IMR-90 (cell line): ENCODE results near the gene CACNA1I. TPM values are rescaled to one million over a fixed set of nuclear protein-coding genes. Genes with fewer than 3 reads are reported as not detected.

Experiments used
- ATAC-seq: fragments of 200-7000 bp; cut with Tn5 transposase; 2 replicates; pipeline ENCODE4 v1.9.1; 2020; ENCODE audit warnings: low read depth, mild to moderate bottlenecking, moderate library complexity
- BruUV-seq: library from RNA; stranded (reverse); fragments of 400-500 nt; replicated peaks from 2 replicates; lab custom pipeline; 2021; lab: Mats Ljungman, UMichigan
- CTCF ChIA-PET: fragments of 300-600 bp; formaldehyde crosslinking; extraction: SDS; loops from one replicate; lab custom pipeline; 2021; ENCODE audit warnings: antibody characterized with exemption; lab: Yijun Ruan, JAX
- POLR2A ChIA-PET: fragments of 300-600 bp; sonication (Branson Sonifier 250); formaldehyde crosslinking; loops from one replicate; lab custom pipeline; 2022; ENCODE audit warnings: antibody characterized with exemption; ENCODE audit not compliant: unreplicated experiment; lab: Charles Lee
- DNase-seq: peaks from one replicate; pipeline ENCODE4 v3.0.0; 2013
- H2AFZ ChIP-seq: replicated peaks from 2 replicates; pipeline ENCODE3; 2013; ENCODE audit warnings: low read length, mild to moderate bottlenecking; ENCODE audit not compliant: poor library complexity
- H2AK5ac ChIP-seq: 2 replicates; pipeline ENCODE4 v1.6.1; 2013; ENCODE audit warnings: low read depth, low read length, inconsistent platforms
- H2AK9ac ChIP-seq: replicated peaks from 2 replicates; pipeline ENCODE3; 2013; ENCODE audit warnings: mild to moderate bottlenecking, low read depth, low read length, moderate library complexity; ENCODE audit not compliant: poor library complexity
- H2BK120ac ChIP-seq: 2 replicates; pipeline ENCODE4 v1.6.1; 2013; ENCODE audit warnings: low read depth, low read length, inconsistent platforms
- H2BK15ac ChIP-seq: 3 replicates; pipeline ENCODE4 v1.6.1; 2013; ENCODE audit warnings: low read depth, low read length, inconsistent platforms
- H2BK20ac ChIP-seq: 2 replicates; pipeline ENCODE4 v1.6.1; 2013; ENCODE audit warnings: low read depth, mild to moderate bottlenecking, inconsistent platforms, low read length, moderate library complexity
- H2BK5ac ChIP-seq: 2 replicates; pipeline ENCODE4 v1.6.1; 2013; ENCODE audit warnings: mild to moderate bottlenecking, low read depth, low read length, inconsistent platforms; ENCODE audit not compliant: poor library complexity, severe bottlenecking
- H3K14ac ChIP-seq: replicated peaks from 2 replicates; pipeline ENCODE4 v1.6.1; 2013; ENCODE audit warnings: low read depth, low read length, inconsistent platforms
- H3K18ac ChIP-seq: 2 replicates; pipeline ENCODE4 v1.6.1; 2013; ENCODE audit warnings: low read depth, low read length, control low read depth
- H3K23ac ChIP-seq: 2 replicates; pipeline ENCODE4 v1.6.1; 2013; ENCODE audit warnings: low read depth, low read length, inconsistent platforms
- H3K27ac ChIP-seq: 2 replicates; pipeline ENCODE4 v1.5.1; 2013; ENCODE audit warnings: mild to moderate bottlenecking, control low read depth, low read length; ENCODE audit not compliant: insufficient read depth
- H3K27me3 ChIP-seq: 2 replicates; pipeline ENCODE4 v1.6.1; 2013; ENCODE audit warnings: low read length; ENCODE audit not compliant: control insufficient read depth, insufficient read depth
- H3K36me3 ChIP-seq: 2 replicates; pipeline ENCODE4 v1.6.1; 2013; ENCODE audit warnings: low read length, mixed read lengths; ENCODE audit not compliant: control insufficient read depth, insufficient read depth
- H3K4ac ChIP-seq: 2 replicates; pipeline ENCODE4 v1.6.1; 2013; ENCODE audit warnings: low read depth, low read length, inconsistent platforms
- H3K4me1 ChIP-seq: 2 replicates; pipeline ENCODE4 v1.6.1; 2013; ENCODE audit warnings: low read length, mixed read lengths; ENCODE audit not compliant: control insufficient read depth, insufficient read depth
- H3K4me2 ChIP-seq: 2 replicates; pipeline ENCODE4 v1.6.1; 2013; ENCODE audit warnings: low read depth, mild to moderate bottlenecking, control low read depth, low read length, moderate library complexity
- H3K4me3 ChIP-seq: 2 replicates; pipeline ENCODE4 v1.5.1; 2013; ENCODE audit warnings: low read depth, mild to moderate bottlenecking, control low read depth, low read length, moderate library complexity; ENCODE audit not compliant: insufficient read depth
- H3K56ac ChIP-seq: 2 replicates; pipeline ENCODE4 v1.6.1; 2013; ENCODE audit warnings: low read length, inconsistent platforms; ENCODE audit not compliant: insufficient read depth; ENCODE audit errors: extremely low read depth
- H3K79me1 ChIP-seq, 2 experiments: 2 replicates each; pipeline ENCODE4 v1.6.1; 2013; ENCODE audit warnings: low read length in 2 of 2, inconsistent platforms in 1 of 2, low read depth in 1 of 2
- H3K9ac ChIP-seq: 2 replicates; pipeline ENCODE4 v1.6.1; 2013; ENCODE audit warnings: low read depth, low read length, control low read depth
- H3K9me1 ChIP-seq: 2 replicates; pipeline ENCODE4 v1.6.1; 2013; ENCODE audit warnings: low read length, inconsistent platforms; ENCODE audit not compliant: insufficient read depth
- H3K9me3 ChIP-seq: 2 replicates; pipeline ENCODE4 v1.6.1; 2013; ENCODE audit warnings: low read length; ENCODE audit not compliant: control insufficient read depth, insufficient read depth
- H4K20me1 ChIP-seq: 2 replicates; pipeline ENCODE4 v1.6.1; 2013; ENCODE audit warnings: low read length, inconsistent platforms; ENCODE audit not compliant: insufficient read depth
- H4K5ac ChIP-seq: 2 replicates; pipeline ENCODE4 v1.6.1; 2013; ENCODE audit warnings: mild to moderate bottlenecking, low read depth, low read length, control low read depth
- H4K8ac ChIP-seq, 2 experiments: 2 replicates each; pipeline ENCODE4 v1.6.1; 2013; ENCODE audit warnings: low read depth in 2 of 2, low read length in 2 of 2, control low read depth in 1 of 2, inconsistent platforms in 1 of 2
- H4K91ac ChIP-seq: 2 replicates; pipeline ENCODE4 v1.6.1; 2013; ENCODE audit warnings: low read depth, low read length, inconsistent platforms; ENCODE audit not compliant: insufficient read depth
- BHLHE40 ChIP-seq: fragments of 150-350 bp; IDR thresholded peaks from 2 replicates; pipeline ENCODE4 v1.6.1; 2016; ENCODE audit warnings: mild to moderate bottlenecking, low read depth, low read length
- CHD1 ChIP-seq: IDR thresholded peaks from 2 replicates; pipeline ENCODE4 v1.6.1; 2012; ENCODE audit warnings: low read depth, low read length, improper control_type of control experiment
- FOS ChIP-seq: fragments of 150-350 bp; IDR thresholded peaks from 2 replicates; pipeline ENCODE4 v1.6.1; 2016; ENCODE audit warnings: low read depth, low read length
- MAFK ChIP-seq: IDR thresholded peaks from 2 replicates; pipeline ENCODE4 v1.6.1; 2012; ENCODE audit warnings: low read depth, low read length, improper control_type of control experiment
- MXI1 ChIP-seq: IDR thresholded peaks from 2 replicates; pipeline ENCODE4 v1.6.1; 2012; ENCODE audit warnings: low read depth, mild to moderate bottlenecking, low read length, moderate library complexity, borderline replicate concordance
- NFE2L2 ChIP-seq: fragments of 150-350 bp; IDR thresholded peaks from 2 replicates; pipeline ENCODE4 v1.6.1; 2016; ENCODE audit warnings: low read depth, mild to moderate bottlenecking, low read length
- POLR2A ChIP-seq: IDR thresholded peaks from 2 replicates; pipeline ENCODE4 v1.6.1; 2012; ENCODE audit warnings: mild to moderate bottlenecking, low read depth, low read length
- RCOR1 ChIP-seq: IDR thresholded peaks from 2 replicates; pipeline ENCODE4 v1.6.1; 2012; ENCODE audit warnings: mild to moderate bottlenecking, low read length, improper control_type of control experiment; ENCODE audit not compliant: insufficient replicate concordance
- SMC3 ChIP-seq: fragments of 150-350 bp; IDR thresholded peaks from 2 replicates; pipeline ENCODE4 v1.6.1; 2016; ENCODE audit warnings: low read depth, mild to moderate bottlenecking, antibody characterized with exemption, low read length, moderate library complexity
- WGBS, 2 experiments: methylation state at CpG; one replicate each; pipeline versions ENCODE4 v1.1.5 to v1.1.7; 2013; ENCODE audit warnings: missing lambda C conversion rate in 2 of 2; ENCODE audit not compliant: insufficient read length in 1 of 2; ENCODE audit errors: extremely low coverage in 2 of 2; 5-methylcytosine and 5-hydroxymethylcytosine counted together
- dilution Hi-C: fragments of 300-500 bp; cut with HindIII; formaldehyde crosslinking; loops from one replicate; pipeline ENCODE4 v1.14.3; 2018; ENCODE audit warnings: low sequenced_read_pairs; ENCODE audit not compliant: unreplicated experiment
- in situ Hi-C: fragments of 300-500 bp; cut with MboI; formaldehyde crosslinking; loops from 3 replicates; pipeline ENCODE4 v1.14.3; 2019; ENCODE audit warnings: low sequenced_read_pairs, inconsistent platforms, mixed read lengths
- intact Hi-C: fragments of 100-400 bp; cut with micrococcal nuclease; formaldehyde crosslinking; loops from 2 replicates; pipeline ENCODE4 v1.10.0; 2022
- polyA plus RNA-seq, 3 experiments: library from polyadenylated mRNA; depleted of rRNA; stranded (reverse); fragments of >200 nt; gene quantifications; 2 replicates each; pipeline ENCODE4 v1.2.3, GENCODE V29; 2012; ENCODE audit warnings: low replicate concordance in 1 of 3
- total RNA-seq: library from RNA; depleted of rRNA; stranded (reverse); fragments of >200 nt; gene quantifications from 2 replicates; pipeline ENCODE4 v1.2.3, GENCODE V29; 2012
- TF ChIP-seq, protein P1 (sequence below): fragments of 150-350 bp; IDR thresholded peaks from 2 replicates; pipeline ENCODE4 v1.6.1; 2017; ENCODE audit warnings: mild to moderate bottlenecking, antibody characterized with exemption, low read length, low read depth

Gene CACNA1I
- total and polyA plus RNA-seq, 2 of the 4 experiments (the other 2 are of a cell fraction), result under 0.01 to 0.02 TPM

DNA sequence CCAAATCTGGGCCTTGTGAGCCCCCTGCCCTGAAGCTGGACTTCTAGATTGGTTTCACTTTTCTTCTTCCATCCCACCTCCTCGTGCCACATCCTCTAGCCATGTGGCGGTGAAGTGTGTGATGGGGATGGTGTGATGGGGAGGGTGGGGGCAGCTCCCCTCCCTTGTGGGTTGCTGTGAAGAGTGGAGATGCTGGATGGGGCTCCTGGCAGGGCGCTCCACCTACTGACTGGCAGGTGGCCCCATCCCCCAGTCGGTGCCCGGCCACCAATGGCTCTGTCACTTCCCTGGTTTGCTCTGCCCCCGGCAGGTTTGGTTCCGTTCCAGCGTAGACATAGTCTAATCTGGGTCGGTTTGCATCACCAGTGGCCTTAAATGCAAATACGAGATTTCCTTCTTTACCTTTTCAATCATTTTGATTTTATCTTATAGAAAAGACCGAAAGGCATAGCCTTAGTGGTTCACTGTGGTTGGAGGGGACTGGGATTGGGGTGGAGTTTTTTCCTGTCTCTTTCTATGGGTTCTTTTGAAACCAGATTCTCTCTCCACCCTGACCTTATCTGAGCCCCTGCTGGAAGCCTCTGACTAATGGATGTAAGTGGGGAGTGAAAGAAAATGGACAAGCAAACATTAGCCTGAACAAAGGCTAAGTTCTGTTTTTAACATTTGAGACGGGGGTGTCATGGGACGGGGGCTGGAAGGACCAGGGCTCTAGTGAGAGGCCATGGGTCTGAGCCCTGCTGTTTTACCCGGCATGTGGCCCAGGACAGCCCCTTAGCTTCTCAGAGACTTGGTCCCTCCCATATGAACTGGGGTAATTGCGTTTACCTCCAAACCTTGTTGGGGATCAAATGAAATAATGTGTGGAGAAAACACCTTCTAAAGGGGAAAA is 149.3 kb downstream of the CACNA1I start:
- intact Hi-C loops (no loop called here), dilution Hi-C loops (no loop called here), in situ Hi-C loops (no loop called here)
- Histone ChIP-seq H2BK15ac (no peak overlapping the region), H3K79me1 (no peaks in the 10 kb centered on the region), H4K91ac (no peak overlapping the region), H2BK5ac (no peak overlapping the region), H3K4me3 (no peak overlapping the region), H3K23ac (no peak overlapping the region), H4K8ac (no peak overlapping the region), H3K56ac (no peak overlapping the region), H3K9me3 (no peaks in the 10 kb centered on the region), H3K9ac (no peak overlapping the region), H3K14ac (no peak overlapping the region), H3K4me2 (no peak overlapping the region), H3K4ac (no peak overlapping the region), H2BK120ac (no peak overlapping the region), H3K36me3 (no peaks in the 10 kb centered on the region), H3K9me1 (no peaks in the 10 kb centered on the region), H2AK9ac (no peak overlapping the region), H3K18ac (no peak overlapping the region), H4K5ac (no peak overlapping the region), H2AFZ (no peak overlapping the region), H3K4me1 (peaks cover 3% of the 10 kb centered on the region; the same call in 1 of the 2 replicates), H2AK5ac (no peak overlapping the region), H3K27me3 (peaks cover 38% of the 10 kb centered on the region), H2BK20ac (no peak overlapping the region), H3K27ac (no peak overlapping the region), H4K20me1 (no peaks in the 10 kb centered on the region)
- 63% methylated on average over 3 of the region's 15 CpGs; no CpG with 5 or more reads in 1 of the 2 experiments for WGBS, 2 experiments
- ChIA-PET CTCF (no interaction called here), POLR2A (no interaction called here)
- DNase-seq (no peak), ATAC-seq (no peak)
- TF ChIP-seq POLR2A (no peak), SMC3 (no peak), BHLHE40 (no peak), NFE2L2 (no peak), FOS (no peak), MAFK (no peak), CHD1 (no peak), MXI1 (no peak), RCOR1 (no peak)
- TF ChIP-seq, protein P1, sequence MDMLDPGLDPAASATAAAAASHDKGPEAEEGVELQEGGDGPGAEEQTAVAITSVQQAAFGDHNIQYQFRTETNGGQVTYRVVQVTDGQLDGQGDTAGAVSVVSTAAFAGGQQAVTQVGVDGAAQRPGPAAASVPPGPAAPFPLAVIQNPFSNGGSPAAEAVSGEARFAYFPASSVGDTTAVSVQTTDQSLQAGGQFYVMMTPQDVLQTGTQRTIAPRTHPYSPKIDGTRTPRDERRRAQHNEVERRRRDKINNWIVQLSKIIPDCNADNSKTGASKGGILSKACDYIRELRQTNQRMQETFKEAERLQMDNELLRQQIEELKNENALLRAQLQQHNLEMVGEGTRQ, result no peak
- BruUV-seq, result no TSS peak
